HEK293 (cell line): ENCODE results near the gene SNUPN.

ENCODE experiments used
- CTCF ChIA-PET: fragments of 350-600 bp; formaldehyde crosslinking; extraction: SDS; loops from one replicate; lab custom pipeline; 2021; ENCODE audit warnings: antibody characterized with exemption; lab: Yijun Ruan, JAX
- POLR2A ChIA-PET: fragments of 300-600 bp; formaldehyde crosslinking; extraction: SDS; loops from one replicate; lab custom pipeline; 2020; ENCODE audit warnings: antibody characterized with exemption, inconsistent platforms; lab: Yijun Ruan, JAX
- H3K27ac ChIP-seq: fragments of 200-500 bp; sonication (Bioruptor generic); 2 replicates; pipeline ENCODE4 v1.5.1; 2014; ENCODE audit warnings: low read depth, low read length, control low read depth, inconsistent platforms; ENCODE audit errors: extremely low read depth
- H3K36me3 ChIP-seq, 2 experiments: fragments of 200-500 bp in 1 of 2; sonication (Bioruptor generic) in 1 of 2; 1 replicate in 1 of 2; 2 replicates in 1 of 2; pipeline ENCODE4 v1.5.1; 2014 to 2017; ENCODE audit warnings: inconsistent platforms in 2 of 2, low read length in 2 of 2; ENCODE audit not compliant: control insufficient read depth in 2 of 2, insufficient read depth in 1 of 2
- H3K4me1 ChIP-seq: fragments of 200-500 bp; sonication (Bioruptor generic); 2 replicates; pipeline ENCODE4 v1.5.1; 2014; ENCODE audit warnings: mild to moderate bottlenecking, low read length, inconsistent platforms; ENCODE audit not compliant: control insufficient read depth, insufficient read depth
- H3K4me3 ChIP-seq: 2 replicates; pipeline ENCODE4 v1.5.1; 2011; ENCODE audit warnings: low read depth, mild to moderate bottlenecking, control low read depth, low read length, moderate library complexity
- H3K9me3 ChIP-seq: fragments of 200-500 bp; sonication (Bioruptor generic); 2 replicates; pipeline ENCODE4 v1.5.1; 2014; ENCODE audit warnings: low read depth, low read length, inconsistent platforms; ENCODE audit not compliant: control insufficient read depth, insufficient read depth
- IKZF3 ChIP-seq: fragments of 450-650 bp; IDR thresholded peaks from 2 replicates; pipeline ENCODE4 v1.5.0; 2018; ENCODE audit warnings: missing biosample characterization, mild to moderate bottlenecking, missing genetic modification characterization, moderate library complexity
- KLF9 ChIP-seq: fragments of 450-650 bp; formaldehyde crosslinking; IDR thresholded peaks from 2 replicates; pipeline ENCODE4 v1.5.1; 2016; ENCODE audit warnings: missing biosample characterization, missing genetic modification characterization, low read depth
- REST ChIP-seq: fragments of 450-650 bp; formaldehyde crosslinking; IDR thresholded peaks from 2 replicates; pipeline ENCODE4 v1.5.1; 2016; ENCODE audit warnings: missing biosample characterization, missing genetic modification characterization
- SALL2 ChIP-seq: fragments of 450-650 bp; formaldehyde crosslinking; IDR thresholded peaks from 2 replicates; pipeline ENCODE4 v1.5.0; 2017; ENCODE audit warnings: missing biosample characterization, mild to moderate bottlenecking, missing genetic modification characterization, borderline replicate concordance
- SCRT2 ChIP-seq: fragments of 450-650 bp; formaldehyde crosslinking; IDR thresholded peaks from 2 replicates; pipeline ENCODE4 v1.5.1; 2016; ENCODE audit warnings: missing biosample characterization, missing genetic modification characterization
- YY1 ChIP-seq: fragments of 450-650 bp; formaldehyde crosslinking; IDR thresholded peaks from 2 replicates; pipeline ENCODE4 v1.5.1; 2018; ENCODE audit warnings: missing biosample characterization, missing genetic modification characterization
- ZBTB20 ChIP-seq: fragments of 450-650 bp; formaldehyde crosslinking; IDR thresholded peaks from 2 replicates; pipeline ENCODE4 v1.5.1; 2016; ENCODE audit warnings: missing biosample characterization, missing genetic modification characterization
- ZBTB48 ChIP-seq: fragments of 450-650 bp; formaldehyde crosslinking; IDR thresholded peaks from 2 replicates; pipeline ENCODE4 v1.5.1; 2016; ENCODE audit warnings: missing biosample characterization, missing genetic modification characterization
- ZFHX2 ChIP-seq: fragments of 450-650 bp; formaldehyde crosslinking; conservative IDR thresholded peaks from 2 replicates; pipeline ENCODE4 v1.5.1; 2016; ENCODE audit warnings: missing biosample characterization, missing genetic modification characterization
- ZFP69B ChIP-seq: fragments of 450-650 bp; formaldehyde crosslinking; IDR thresholded peaks from 2 replicates; pipeline ENCODE4 v1.5.1; 2016; ENCODE audit warnings: missing biosample characterization, missing genetic modification characterization
- ZNF132 ChIP-seq: fragments of 450-650 bp; formaldehyde crosslinking; IDR thresholded peaks from 2 replicates; pipeline ENCODE4 v1.5.1; 2017; ENCODE audit warnings: missing biosample characterization, missing genetic modification characterization, borderline replicate concordance
- ZNF157 ChIP-seq: fragments of 450-650 bp; formaldehyde crosslinking; IDR thresholded peaks from 2 replicates; pipeline ENCODE4 v1.5.1; 2016; ENCODE audit warnings: missing biosample characterization, missing genetic modification characterization
- ZNF169 ChIP-seq: fragments of 450-650 bp; formaldehyde crosslinking; IDR thresholded peaks from 2 replicates; pipeline ENCODE4 v1.5.1; 2016; ENCODE audit warnings: missing biosample characterization, missing genetic modification characterization
- ZNF174 ChIP-seq: fragments of 450-650 bp; formaldehyde crosslinking; IDR thresholded peaks from 2 replicates; pipeline ENCODE4 v1.5.0; 2017; ENCODE audit warnings: missing biosample characterization, mild to moderate bottlenecking, missing genetic modification characterization
- ZNF175 ChIP-seq: fragments of 450-650 bp; formaldehyde crosslinking; IDR thresholded peaks from 2 replicates; pipeline ENCODE4 v1.5.1; 2016; ENCODE audit warnings: missing biosample characterization, missing genetic modification characterization
- ZNF18 ChIP-seq: fragments of 450-650 bp; formaldehyde crosslinking; IDR thresholded peaks from 2 replicates; pipeline ENCODE4 v1.5.1; 2016; ENCODE audit warnings: missing biosample characterization, missing genetic modification characterization
- ZNF214 ChIP-seq: fragments of 450-650 bp; formaldehyde crosslinking; IDR thresholded peaks from 2 replicates; pipeline ENCODE4 v1.5.1; 2017; ENCODE audit warnings: missing biosample characterization, mild to moderate bottlenecking, missing genetic modification characterization, borderline replicate concordance
- ZNF23 ChIP-seq: fragments of 450-650 bp; formaldehyde crosslinking; IDR thresholded peaks from 2 replicates; pipeline ENCODE4 v1.5.1; 2016; ENCODE audit warnings: missing biosample characterization, missing genetic modification characterization, borderline replicate concordance
- ZNF248 ChIP-seq: fragments of 450-650 bp; formaldehyde crosslinking; IDR thresholded peaks from 2 replicates; pipeline ENCODE4 v1.5.1; 2017; ENCODE audit warnings: missing biosample characterization, missing genetic modification characterization
- ZNF274 ChIP-seq, 2 experiments: fragments of 200-500 bp in 1 of 2; fragments of 450-650 bp in 1 of 2; sonication (Bioruptor generic) in 1 of 2; formaldehyde crosslinking in 1 of 2; IDR thresholded peaks; 2 replicates each; pipeline versions ENCODE4 v1.5.1 to v1.6.1; 2014 to 2016; ENCODE audit warnings: borderline replicate concordance in 1 of 2, inconsistent platforms in 1 of 2, low read length in 1 of 2, missing biosample characterization in 1 of 2, missing genetic modification characterization in 1 of 2
- ZNF335 ChIP-seq: fragments of 450-650 bp; formaldehyde crosslinking; conservative IDR thresholded peaks from 2 replicates; pipeline ENCODE4 v1.5.1; 2016; ENCODE audit warnings: missing biosample characterization, missing genetic modification characterization
- ZNF350 ChIP-seq: fragments of 450-650 bp; formaldehyde crosslinking; IDR thresholded peaks from 2 replicates; pipeline ENCODE4 v1.5.0; 2017; ENCODE audit warnings: missing biosample characterization, mild to moderate bottlenecking, missing genetic modification characterization
- ZNF391 ChIP-seq: fragments of 450-650 bp; formaldehyde crosslinking; IDR thresholded peaks from 2 replicates; pipeline ENCODE4 v1.5.1; 2016; ENCODE audit warnings: low read depth, missing biosample characterization, missing genetic modification characterization, borderline replicate concordance
- ZNF423 ChIP-seq: fragments of 450-650 bp; formaldehyde crosslinking; IDR thresholded peaks from 2 replicates; pipeline ENCODE4 v1.5.1; 2016; ENCODE audit warnings: missing biosample characterization, missing genetic modification characterization
- ZNF48 ChIP-seq: fragments of 450-650 bp; formaldehyde crosslinking; IDR thresholded peaks from 2 replicates; pipeline ENCODE4 v1.5.1; 2016; ENCODE audit warnings: missing biosample characterization, missing genetic modification characterization
- ZNF549 ChIP-seq: fragments of 450-650 bp; IDR thresholded peaks from 2 replicates; pipeline ENCODE4 v1.5.1; 2018; ENCODE audit warnings: missing biosample characterization, missing genetic modification characterization, mild to moderate bottlenecking, inconsistent platforms, moderate library complexity
- ZNF596 ChIP-seq: fragments of 450-650 bp; IDR thresholded peaks from 2 replicates; pipeline ENCODE4 v1.5.0; 2018; ENCODE audit warnings: missing biosample characterization, mild to moderate bottlenecking, missing genetic modification characterization, moderate library complexity
- ZNF664 ChIP-seq: fragments of 450-650 bp; formaldehyde crosslinking; IDR thresholded peaks from 2 replicates; pipeline ENCODE4 v1.5.1; 2016; ENCODE audit warnings: missing biosample characterization, missing genetic modification characterization
- ZNF785 ChIP-seq: fragments of 450-650 bp; formaldehyde crosslinking; IDR thresholded peaks from 2 replicates; pipeline ENCODE4 v1.5.1; 2016; ENCODE audit warnings: missing biosample characterization, missing genetic modification characterization

Gene SNUPN

GRCh38 chr15:75606711-75607699, 18.5 kb downstream of the SNUPN start (continued):
- TF ChIP-seq ZNF175 (tag by site-specific recombination) = no peak
- TF ChIP-seq ZNF785 (tag by site-specific recombination) = no peak
- TF ChIP-seq IKZF3 (tag by site-specific recombination) = no peak

GRCh38 chr15:75606026-75606425, 19.5 kb downstream of the SNUPN start:
- POLR2A ChIA-PET = no interaction called here
- CTCF ChIA-PET = no interaction called here
- Histone ChIP-seq H3K36me3 (peaks cover 53 to 68% of the 10 kb centered on the region in 2 experiments), H3K4me3 (no peak overlapping the region), H3K9me3 (no peaks in the 10 kb centered on the region), H3K4me1 (no peaks in the 10 kb centered on the region), H3K27ac (no peak overlapping the region)
- TF ChIP-seq ZNF274 (IDR thresholded peaks at IDR 0.05; ENCODE audit: low read length) (no peak), ZNF274 (tag by site-specific recombination; IDR thresholded peaks at IDR 0.05; ENCODE audit: borderline replicate concordance) (no peak), ZNF48 (tag by site-specific recombination) (no peak), ZFHX2 (tag by site-specific recombination) (no peak), ZNF23 (tag by site-specific recombination) (no peak), REST (tag by site-specific recombination) (no peak), ZNF549 (tag by site-specific recombination) (no peak), KLF9 (no peak), YY1 (tag by site-specific recombination) (no peak), ZFP69B (no peak), ZNF391 (tag by site-specific recombination) (no peak), SCRT2 (tag by site-specific recombination) (no peak), ZNF423 (tag by site-specific recombination) (no peak), ZNF596 (tag by site-specific recombination) (no peak)

- Histone ChIP-seq H3K36me3 (peaks cover 32 to 66% of the 10 kb centered on the region in 2 experiments), H3K4me3 (no peak overlapping the region), H3K4me1 (no peaks in the 10 kb centered on the region), H3K27ac (no peak overlapping the region), H3K9me3 (no peaks in the 10 kb centered on the region)
- ChIA-PET CTCF (interaction anchor here (0.6 to 0.9 kb wide), 3 partner anchors 8 to 232 kb away, joined by 3 to 4 read pairs (median 3); no protein-coding TSS in a partner anchor), POLR2A (interaction anchor here (1.0 kb wide), 1 partner anchor 158 kb away, joined by 3 read pairs; no protein-coding TSS in a partner anchor)
- TF ChIP-seq ZNF664 (tag by site-specific recombination) = no peak
- TF ChIP-seq ZNF335 (tag by site-specific recombination) = no peak
- TF ChIP-seq ZNF169 (tag by site-specific recombination) = no peak
- TF ChIP-seq ZBTB20 (tag by site-specific recombination) = no peak
- TF ChIP-seq ZNF157 = no peak
- no peak for TF ChIP-seq ZNF214
- TF ChIP-seq ZNF248 (tag by site-specific recombination) = no peak
- TF ChIP-seq SALL2 (tag by site-specific recombination) = no peak
- TF ChIP-seq ZNF350 = no peak
- no peak for TF ChIP-seq KLF9
- no peak for TF ChIP-seq ZNF18 (tag by site-specific recombination)
- no peak for TF ChIP-seq ZBTB48
- TF ChIP-seq ZNF174 (tag by site-specific recombination) = no peak
- TF ChIP-seq ZNF132 = no peak
Observed at GRCh38 chr15:75599401-75599800, 26.1 kb downstream of the SNUPN start.
